Stimulated activated CD4-positive, alpha-beta T cell treated with anti-CD3 and anti-CD28 coated beads, Interleukin-2, amount 100 ng/mL, for 48 hours (primary cell): ENCODE results near the gene RGS7.
"Not testable (repeated sequence)": the region's sequence is repeated elsewhere in the genome, so short reads cannot be mapped to it uniquely, and the experiment has no call there.

Experiments
- DNase-seq, 2 donors: peaks; one replicate each; pipeline ENCODE4 v3.0.0-alpha.2; 2020

Gene RGS7

GRCh38 chr1:241130881-241131280 is 226.1 kb downstream of the RGS7 start:
- DNase-seq = no peak

GRCh38 chr1:241129207-241129960 is 227.6 kb downstream of the RGS7 start:
- DNase-seq = no peak

- DNase-seq = no peak
Measured at GRCh38 chr1:241125286-241125685, 231.7 kb downstream of the RGS7 start.

DNA sequence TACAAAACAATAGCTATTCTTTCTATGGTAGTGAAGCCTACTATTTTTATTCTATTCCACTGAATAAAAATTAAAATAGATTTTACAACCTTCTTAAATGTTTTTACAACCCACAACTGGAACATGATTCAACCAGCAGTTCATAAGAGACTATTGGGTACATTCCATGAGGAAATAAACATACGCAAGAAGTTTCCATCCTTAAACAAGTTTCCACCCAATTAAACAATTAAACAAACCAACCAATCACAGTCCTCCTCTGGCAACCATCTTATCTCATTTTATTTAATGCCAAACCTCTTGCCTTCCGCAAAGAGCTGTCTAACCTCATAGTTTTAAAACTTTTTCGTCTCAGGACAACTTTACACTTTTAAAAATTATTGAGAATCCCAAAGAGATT is 239.0 kb downstream of the RGS7 start:
- DNase-seq = no peak

GRCh38 chr1:241115784-241116183 is 241.2 kb downstream of the RGS7 start:
- no peak for DNase-seq

GRCh38 chr1:241114699-241115233 is 242.2 kb downstream of the RGS7 start:
- no peak for DNase-seq

- DNase-seq = no peak
Measured at GRCh38 chr1:241113557-241113956, 243.4 kb downstream of the RGS7 start.

DNA sequence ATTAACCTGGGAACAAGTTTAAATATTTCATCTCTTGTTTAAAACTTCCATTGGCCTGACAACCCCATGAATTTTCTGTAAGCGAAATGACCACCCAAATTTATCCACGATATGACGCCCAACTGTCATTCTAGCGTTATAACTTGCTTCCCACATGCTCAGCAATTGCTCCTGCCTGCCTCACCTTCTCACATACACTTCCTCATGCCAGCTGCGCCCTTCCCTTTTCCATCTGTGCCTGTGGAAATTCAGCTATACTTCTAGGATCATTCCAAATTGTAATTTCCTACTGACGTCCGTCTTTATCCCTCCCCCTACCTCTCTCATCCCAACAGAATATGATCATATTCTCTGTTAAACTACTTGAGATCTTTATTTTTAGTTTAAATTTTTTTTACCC is 248.0 kb downstream of the RGS7 start:
- no peak for DNase-seq

DNA sequence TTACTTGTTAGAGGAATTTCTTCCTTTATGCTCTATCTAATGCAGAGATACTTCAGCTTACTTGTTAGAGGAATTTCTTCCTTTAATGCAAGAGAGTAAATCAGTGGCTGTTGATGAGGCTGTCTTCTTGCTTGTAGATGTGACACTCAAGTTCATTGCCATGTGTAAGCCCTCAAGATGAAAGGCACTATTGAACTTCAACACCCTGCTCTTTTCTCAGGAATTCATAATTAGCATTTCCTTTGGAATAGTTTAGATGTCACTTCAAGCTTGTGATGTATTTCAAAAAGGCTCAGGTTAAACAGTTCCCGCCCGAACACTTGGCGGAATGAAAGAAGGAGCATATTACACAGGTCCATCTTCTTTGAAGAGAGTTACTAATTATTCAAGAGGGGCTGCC is 251.9 kb downstream of the RGS7 start:
- no peak for DNase-seq

DNA sequence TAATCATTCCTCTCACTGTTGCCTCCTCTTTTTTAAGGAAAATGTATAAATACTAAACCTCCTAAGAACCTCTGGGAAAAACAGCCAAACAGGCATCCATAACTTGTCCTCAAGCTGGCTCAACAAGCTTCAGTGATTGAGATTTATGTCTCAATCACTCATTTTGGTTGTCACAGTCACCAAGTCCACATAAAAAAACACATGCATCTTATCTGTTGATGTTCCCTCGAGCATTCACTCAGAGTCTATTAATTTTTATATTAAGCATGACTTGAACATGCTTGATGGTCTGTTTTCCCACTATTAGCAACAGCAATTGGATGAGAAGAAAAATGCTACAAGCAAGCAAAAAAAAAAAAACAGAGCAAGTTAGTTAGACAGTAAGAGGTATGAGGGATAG is 254.3 kb downstream of the RGS7 start:
- DNase-seq = no peak

DNA sequence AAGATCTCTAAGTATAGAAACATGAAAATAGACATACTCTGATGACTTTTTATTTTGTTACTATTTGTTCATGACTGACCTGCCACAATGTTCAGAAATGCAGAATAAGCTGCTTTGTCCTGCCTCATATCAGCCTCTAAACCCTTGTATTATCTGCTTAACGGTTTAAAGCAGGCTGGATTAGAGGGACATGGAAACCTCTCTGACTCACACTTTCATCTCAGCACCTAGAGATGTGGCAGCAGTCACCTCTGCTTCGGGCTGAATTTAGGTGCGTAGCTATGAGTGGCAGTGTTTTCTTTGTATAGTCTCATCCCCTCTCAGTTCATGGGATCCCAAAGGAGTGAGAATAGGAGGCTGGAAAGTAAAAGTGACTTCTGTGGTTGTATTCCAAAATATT is 255.4 kb downstream of the RGS7 start:
- no peak for DNase-seq

GRCh38 chr1:241097479-241097878 is 259.5 kb downstream of the RGS7 start:
- DNase-seq = no peak

DNA sequence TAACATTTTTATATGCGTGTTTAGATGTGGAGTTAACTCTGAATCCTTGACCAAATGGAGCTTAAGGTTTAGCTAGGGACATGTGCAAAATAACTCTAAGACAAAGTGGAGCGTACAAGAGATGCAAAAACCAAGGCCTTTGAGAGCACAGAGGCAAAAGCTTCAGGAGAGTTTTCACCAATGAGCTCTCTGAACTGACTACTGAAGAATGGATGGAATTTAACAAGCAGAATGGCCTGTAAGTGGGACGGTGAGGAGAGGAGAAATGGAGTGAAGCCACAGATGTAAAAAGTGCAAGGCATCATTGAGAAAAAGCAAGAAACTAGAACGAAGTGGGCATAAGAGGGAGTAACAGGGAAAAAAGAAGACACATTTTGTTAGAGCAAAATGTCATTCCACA is 260.0 kb downstream of the RGS7 start:
- DNase-seq = no peak

- no peak for DNase-seq
Measured at GRCh38 chr1:241095847-241096246, 261.2 kb downstream of the RGS7 start.

DNA sequence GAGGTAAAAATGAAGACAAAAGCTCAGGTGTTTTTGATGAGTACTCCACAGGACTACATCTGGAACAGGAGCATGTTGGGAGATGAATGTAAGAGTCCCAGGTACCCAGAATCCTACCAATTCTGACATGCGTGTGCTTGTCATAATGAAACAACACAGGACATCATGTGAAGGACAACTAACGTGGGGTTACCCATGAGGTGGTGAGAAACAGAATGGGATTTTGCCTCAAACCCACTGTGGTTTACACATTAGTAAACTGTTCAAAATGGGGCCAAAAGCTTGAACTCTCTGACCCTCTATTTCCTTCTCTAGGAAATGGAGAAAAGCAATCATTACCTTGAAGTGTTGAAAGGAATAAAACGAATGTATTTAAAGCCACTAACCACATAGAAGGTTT is 266.2 kb downstream of the RGS7 start:
- DNase-seq = no peak

- DNase-seq = not testable (repeated sequence)
Measured at GRCh38 chr1:241089066-241089465, 267.9 kb downstream of the RGS7 start.

DNA sequence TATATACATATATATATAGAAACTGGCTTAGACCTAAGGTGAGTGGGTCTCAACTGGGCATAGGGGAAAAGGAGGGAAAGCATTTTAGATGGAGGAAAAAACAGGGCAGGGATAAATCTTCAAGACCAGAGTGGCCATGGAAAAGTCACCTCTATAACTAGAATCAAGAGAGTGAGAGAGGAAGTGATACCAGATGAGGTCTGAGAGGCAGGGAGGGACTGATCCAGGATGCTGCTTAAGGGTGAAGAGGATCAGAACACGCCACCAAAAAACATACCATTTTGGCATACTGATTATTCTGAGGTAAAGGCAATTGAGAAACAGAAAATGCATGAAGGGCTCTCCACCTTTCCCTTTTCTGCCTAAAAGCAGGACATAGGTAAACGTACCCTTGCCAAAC is 268.9 kb downstream of the RGS7 start:
- DNase-seq = not testable (repeated sequence)

- DNase-seq = no peak
Measured at GRCh38 chr1:241086686-241087085, 270.3 kb downstream of the RGS7 start.

- DNase-seq = no peak
Measured at GRCh38 chr1:241083285-241083684, 273.7 kb downstream of the RGS7 start.

- DNase-seq = no peak
Measured at GRCh38 chr1:241081473-241081872, 275.5 kb downstream of the RGS7 start.

GRCh38 chr1:241079459-241079858 is 277.5 kb downstream of the RGS7 start:
- no peak for DNase-seq

GRCh38 chr1:241079047-241079446 is 278.0 kb downstream of the RGS7 start:
- no peak for DNase-seq

GRCh38 chr1:241077386-241078147 is 279.4 kb downstream of the RGS7 start:
- no peak for DNase-seq

- no peak for DNase-seq
Measured at GRCh38 chr1:241074507-241074906, 282.5 kb downstream of the RGS7 start.
